Mammary epithelial cell (primary cell): Measurements from ENCODE around the gene EIF4A2.

ENCODE experiments used
- CTCF ChIP-seq, 2 donors: IDR thresholded peaks in 1 of 2; conservative IDR thresholded peaks in 1 of 2; 2 replicates each; pipeline ENCODE4 v1.5.1; 2011 to 2012; ENCODE audit warnings: inconsistent platforms in 2 of 2, low read length in 2 of 2, mild to moderate bottlenecking in 2 of 2, control low read depth in 1 of 2, low read depth in 1 of 2; ENCODE audit not compliant: insufficient read depth in 1 of 2; ENCODE audit errors: extremely low read depth in 1 of 2
- EZH2 ChIP-seq: IDR thresholded peaks from 2 replicates; pipeline ENCODE4 v1.6.1; 2012; ENCODE audit warnings: low read length, inconsistent platforms, borderline replicate concordance

GRCh38 chr3:186750316-186750715, 33.1 kb upstream of the EIF4A2 start:
- no peak for TF ChIP-seq CTCF (conservative IDR thresholded peaks at IDR 0.05 in 1 of 2, IDR thresholded peaks at IDR 0.05 in 1 of 2; ENCODE audit: extremely low read depth in 1 of 2, insufficient read depth in 1 of 2, low read depth in 1 of 2, low read length in 2 of 2)
- TF ChIP-seq EZH2 = no peak
